Fibroblast of pulmonary artery (primary cell): ENCODE measurements around the gene GRAP2.
A peak's percentile ranks its signal among the peaks of the same experiment; 100 is the strongest.

ENCODE experiments used
- DNase-seq: peaks from one replicate; pipeline ENCODE4 v3.0.0-alpha.2; 2010; ENCODE audit warnings: low read depth
- H3K4me3 ChIP-seq: replicated peaks from 2 replicates; pipeline ENCODE4 v1.5.1; 2011; ENCODE audit warnings: low read depth, mild to moderate bottlenecking, control low read depth, low read length, moderate library complexity
- TF ChIP-seq, protein P1 (sequence below): IDR thresholded peaks from 2 replicates; pipeline ENCODE4 v1.5.1; 2011; ENCODE audit warnings: mild to moderate bottlenecking, control low read depth, low read length, inconsistent platforms; ENCODE audit errors: missing control alignments

Gene GRAP2

GRCh38 chr22:39942439-39943230, 41.8 kb downstream of the GRAP2 start:
- DNase-seq: no peak
- H3K4me3 ChIP-seq: no peak overlapping the region
- TF ChIP-seq, protein P1, sequence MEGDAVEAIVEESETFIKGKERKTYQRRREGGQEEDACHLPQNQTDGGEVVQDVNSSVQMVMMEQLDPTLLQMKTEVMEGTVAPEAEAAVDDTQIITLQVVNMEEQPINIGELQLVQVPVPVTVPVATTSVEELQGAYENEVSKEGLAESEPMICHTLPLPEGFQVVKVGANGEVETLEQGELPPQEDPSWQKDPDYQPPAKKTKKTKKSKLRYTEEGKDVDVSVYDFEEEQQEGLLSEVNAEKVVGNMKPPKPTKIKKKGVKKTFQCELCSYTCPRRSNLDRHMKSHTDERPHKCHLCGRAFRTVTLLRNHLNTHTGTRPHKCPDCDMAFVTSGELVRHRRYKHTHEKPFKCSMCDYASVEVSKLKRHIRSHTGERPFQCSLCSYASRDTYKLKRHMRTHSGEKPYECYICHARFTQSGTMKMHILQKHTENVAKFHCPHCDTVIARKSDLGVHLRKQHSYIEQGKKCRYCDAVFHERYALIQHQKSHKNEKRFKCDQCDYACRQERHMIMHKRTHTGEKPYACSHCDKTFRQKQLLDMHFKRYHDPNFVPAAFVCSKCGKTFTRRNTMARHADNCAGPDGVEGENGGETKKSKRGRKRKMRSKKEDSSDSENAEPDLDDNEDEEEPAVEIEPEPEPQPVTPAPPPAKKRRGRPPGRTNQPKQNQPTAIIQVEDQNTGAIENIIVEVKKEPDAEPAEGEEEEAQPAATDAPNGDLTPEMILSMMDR: no peak

DNA sequence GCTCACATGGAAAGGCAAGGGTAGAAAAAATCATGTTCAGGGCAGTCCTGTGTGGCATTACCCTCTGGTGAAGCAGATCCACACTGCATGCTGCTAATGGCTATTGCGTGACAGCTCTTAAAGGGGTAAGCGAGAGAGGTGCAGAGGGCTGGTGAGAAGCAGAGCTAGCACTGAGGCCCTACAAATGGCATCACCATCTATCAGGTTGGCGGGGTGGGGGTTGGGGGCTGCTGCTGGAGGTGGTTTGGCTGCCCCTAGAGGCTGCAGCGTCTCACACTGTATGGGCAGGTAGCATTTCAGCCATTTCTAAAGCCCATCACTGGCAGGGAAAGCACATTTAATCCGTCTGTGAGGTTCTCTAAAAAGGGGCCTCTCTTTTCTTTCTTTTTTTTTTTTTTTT, 42.5 kb downstream of the GRAP2 start:
- no peak overlapping the region for H3K4me3 ChIP-seq
- TF ChIP-seq, protein P1: peak; percentile 0
- DNase-seq: no peak

DNA sequence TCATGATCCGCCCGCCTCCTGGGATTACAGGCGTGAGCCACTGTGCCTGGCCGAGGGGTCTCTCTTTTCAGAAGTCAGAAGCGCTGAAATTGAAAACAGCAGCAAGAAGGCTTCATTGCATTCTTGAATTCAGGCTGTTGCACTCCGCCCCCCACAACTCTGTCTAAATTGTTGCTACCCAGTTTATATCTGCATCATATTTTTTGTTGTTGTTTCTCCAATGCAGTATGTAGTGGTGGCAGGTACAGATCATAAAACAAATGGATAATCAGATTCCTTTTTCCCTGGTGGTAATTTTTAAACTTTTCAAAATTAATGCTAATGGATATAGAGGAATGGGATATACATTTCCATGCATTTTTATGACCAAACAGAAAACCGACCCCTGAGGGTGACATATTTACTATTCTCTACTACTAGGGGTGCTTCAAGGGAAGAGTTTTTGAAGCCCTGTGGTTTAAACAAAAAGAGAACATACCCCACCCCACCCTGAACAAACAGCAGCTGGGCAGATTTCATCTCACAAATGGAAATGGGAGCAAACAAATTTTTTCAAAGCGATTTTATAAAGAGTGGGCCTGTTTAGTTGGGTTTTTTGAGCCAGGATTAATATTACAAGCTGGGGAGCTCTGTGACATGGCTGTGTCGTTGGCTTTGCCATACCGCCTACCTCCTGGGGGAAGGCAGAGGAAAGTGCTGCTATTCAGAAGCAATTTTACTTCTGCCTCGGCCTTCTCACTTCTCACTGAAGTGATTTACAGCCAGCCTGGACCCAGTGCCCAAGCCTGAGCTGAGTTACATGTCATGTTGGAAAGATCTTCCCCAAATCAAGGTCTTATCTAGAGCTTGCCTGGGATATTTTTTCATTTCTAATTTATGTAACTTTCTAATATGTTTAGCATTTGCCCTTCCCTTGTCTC, 43.3 kb downstream of the GRAP2 start:
- no peak overlapping the region for H3K4me3 ChIP-seq
- TF ChIP-seq, protein P1: no peak
- no peak for DNase-seq

GRCh38 chr22:39946126-39946502, 45.2 kb downstream of the GRAP2 start:
- no peak for DNase-seq
- no peak overlapping the region for H3K4me3 ChIP-seq
- TF ChIP-seq, protein P1: no peak

GRCh38 chr22:39946503-39947219, 45.8 kb downstream of the GRAP2 start:
- H3K4me3 ChIP-seq: no peak overlapping the region
- TF ChIP-seq, protein P1: no peak
- no peak for DNase-seq

DNA sequence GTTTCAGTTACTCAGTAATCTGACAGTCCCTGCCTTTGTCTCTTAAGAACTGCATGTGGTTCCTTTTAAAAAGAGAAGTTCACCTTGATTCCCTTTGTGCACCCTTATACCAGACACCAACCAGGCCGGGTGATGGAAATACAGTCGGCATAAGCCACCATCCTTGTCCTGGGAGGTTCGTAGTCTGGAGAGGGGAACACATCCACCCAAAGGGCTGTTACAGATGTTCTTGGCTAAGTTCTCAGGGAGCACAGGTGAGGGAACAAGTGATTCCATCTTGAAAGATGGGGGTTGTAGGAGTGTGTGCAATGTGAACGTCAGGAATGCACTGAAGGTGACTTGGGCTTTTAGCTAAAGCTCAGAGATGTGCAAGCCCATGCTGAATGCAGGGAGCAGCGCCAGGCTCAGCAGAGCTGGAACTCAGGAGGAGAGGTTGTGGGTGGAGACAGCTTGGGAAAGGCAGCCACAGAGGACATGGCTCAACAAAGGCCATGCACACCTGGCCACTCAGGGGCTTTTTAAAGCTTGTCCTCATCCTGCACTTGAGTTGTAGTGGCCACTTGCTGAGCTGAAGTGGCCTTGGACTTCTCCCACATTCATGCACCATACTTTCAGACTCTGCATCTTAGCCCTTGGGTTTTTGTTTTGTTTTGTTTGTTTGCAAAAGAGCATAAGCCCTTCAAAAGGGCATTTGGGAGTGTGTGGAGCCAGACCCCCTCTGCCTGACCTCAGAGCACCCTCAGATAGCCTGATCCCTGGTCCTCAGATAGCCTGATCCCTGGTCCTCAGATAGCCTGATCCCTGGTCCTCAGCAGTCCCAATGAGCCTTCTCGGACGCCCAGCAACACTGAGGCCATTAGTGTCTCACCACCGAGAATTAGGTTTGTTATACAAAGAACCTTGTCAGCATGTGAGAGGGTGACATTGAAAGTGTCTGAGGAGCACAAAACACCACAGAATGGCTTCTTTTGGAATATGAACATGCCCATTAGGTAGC, 46.6 kb downstream of the GRAP2 start:
- no peak overlapping the region for H3K4me3 ChIP-seq
- TF ChIP-seq, protein P1: no peak
- DNase-seq: no peak
